ENCODE results near the gene ARHGEF37. TPM values are rescaled to one million over a fixed set of nuclear protein-coding genes. Genes with fewer than 3 reads are reported as not detected.

The ARHGEF37 gene
- total and polyA plus RNA-seq, 9 of the 15 experiments (the other 6 are each of a cell fraction or from before 2014, with no cell fraction given), result 0.01 to 0.27 (median 0.05) TPM

GRCh38 chr5:149664083-149664482 is 82.8 kb downstream of the ARHGEF37 start:
- FAIRE-seq (no peak), DNase-seq (ENCODE audit: extremely low read depth in 1 of 4, low spot score in 3 of 4) (no peak), ATAC-seq (no peak)
- peaks cover 15 to 22% of the 10 kb centered on the region in 2 experiments for H3K4me1 ChIP-seq (replicated peaks in 1 of 2; ENCODE audit: control insufficient read depth in 2 of 2, insufficient read depth in 2 of 2, low read length in 2 of 2)
- no peaks in the 10 kb centered on the region for H3K36me3 ChIP-seq (ENCODE audit: control insufficient read depth, insufficient read depth, low read length)
- BruUV-seq (replicated peaks), result no TSS peak
- 67% methylated on average over 1 of the region's 1 CpG for WGBS (ENCODE audit: insufficient coverage, low coverage, missing lambda C conversion rate)
- in situ Hi-C loops (cut with MboI), result no loop called here
- ChIA-PET POLR2A (no interaction called here), CTCF (ENCODE audit: low intra/inter-chr PET ratio) (no interaction called here)
- no peaks in the 10 kb centered on the region for H3K79me2 ChIP-seq (ENCODE audit: control insufficient read depth, insufficient read depth, low read length)
- H3K9me3 ChIP-seq (replicated peaks; ENCODE audit: control insufficient read depth, insufficient read depth, low read depth, low read length), result peaks cover 3% of the 10 kb centered on the region; the same call in 1 of the 2 replicates
- H3K9ac ChIP-seq (ENCODE audit: insufficient read depth in 1 of 2, low read depth in 2 of 2, low read length in 2 of 2), result no peak overlapping the region
- intact Hi-C loops (cut with micrococcal nuclease), result no loop called here
- H4K20me1 ChIP-seq (replicated peaks; ENCODE audit: control insufficient read depth, insufficient read depth, low read length), result no peaks in the 10 kb centered on the region
- no peak overlapping the region for H3K4me2 ChIP-seq (ENCODE audit: insufficient read depth, low read length)
- no peak for TF ChIP-seq ZNF239 (CRISPR knock-in tag; IDR thresholded peaks at IDR 0.05)
- 0 out of 2 replicates have a peak, but pooled peaks have one; percentile 27 for TF ChIP-seq NFIC (IDR thresholded peaks at IDR 0.05)
- TF ChIP-seq MLLT1 (IDR thresholded peaks at IDR 0.05), result no peak
- peak; percentile 84 for TF ChIP-seq ZBTB40 (IDR thresholded peaks at IDR 0.05)
- TF ChIP-seq ZBTB40 (CRISPR knock-in tag; IDR thresholded peaks at IDR 0.05), result no peak
- H3K27ac ChIP-seq (ENCODE audit: extremely low read depth, low read depth, low read length), result no peak overlapping the region
- H3K27me3 ChIP-seq (ENCODE audit: control insufficient read depth in 2 of 2, insufficient read depth in 2 of 2, low read length in 2 of 2), result no peaks in the 10 kb centered on the region
- no peak overlapping the region for H3K4me3 ChIP-seq
- H3K9me1 ChIP-seq (ENCODE audit: control insufficient read depth, insufficient read depth, low read length), result no peaks in the 10 kb centered on the region
- no peak overlapping the region for H2AFZ ChIP-seq (ENCODE audit: low read depth, low read length)

All from K562 (cell line).